Measurements from ENCODE around the gene SOX13. TPM values are rescaled to one million over a fixed set of nuclear protein-coding genes. Genes with fewer than 3 reads are reported as not detected.

SOX13 gene
- total RNA-seq, 4 donors from 2014 or later = 15.6 to 31.1 (median 16.3) TPM

DNA sequence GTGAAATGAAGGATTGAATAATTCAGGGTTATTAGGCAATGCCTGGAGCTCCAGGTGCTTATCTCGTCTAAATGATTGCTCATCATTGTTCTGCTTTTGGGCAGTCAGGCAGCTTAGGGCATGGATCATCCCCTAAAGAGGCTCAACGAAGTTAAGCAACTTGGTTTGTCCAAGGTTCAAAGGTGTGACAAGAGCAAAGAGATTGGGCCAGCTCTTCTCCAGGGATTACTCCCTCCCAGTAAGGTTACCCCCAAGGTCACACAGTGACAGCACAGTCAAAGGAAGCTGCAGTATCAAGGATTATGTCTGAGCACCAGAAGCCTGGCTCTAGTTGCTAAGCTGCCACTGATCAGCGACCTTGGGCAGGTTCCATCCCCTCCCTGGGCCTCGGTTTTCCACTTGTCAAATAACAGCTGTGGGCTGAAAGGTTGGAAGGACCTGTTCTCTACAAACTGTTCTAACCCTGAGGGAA lies 72.2 kb downstream of the SOX13 start:
- in situ Hi-C loops (cut with MboI; ENCODE audit: low sequenced_read_pairs in 4 of 4) (no loop called here), intact Hi-C loops (cut with DNase I; ENCODE audit: low total_unique reads) (no loop called here)
- TF ChIP-seq POLR2A (IDR thresholded peaks at IDR 0.05) = no peak
- Histone ChIP-seq H3K4me1 (peaks cover 0 to 1% of the 10 kb centered on the region in 2 donors), H3K4me3 (no peak overlapping the region), H3K9me3 (no peaks in the 10 kb centered on the region), H3K27ac (no peak overlapping the region), H3K36me3 (no peaks in the 10 kb centered on the region), H3K27me3 (no peaks in the 10 kb centered on the region)
- ATAC-seq (no peak), DNase-seq (no peak)

GRCh38 chr1:204146309-204146708 lies 73.4 kb downstream of the SOX13 start:
- H3K27me3 ChIP-seq = peaks cover 0 to 10% (median 7%) of the 10 kb centered on the region in 3 donors
- no peaks in the 10 kb centered on the region for H3K36me3 ChIP-seq
- in situ Hi-C loops (cut with MboI; ENCODE audit: low sequenced_read_pairs in 4 of 4) (no loop called here), intact Hi-C loops (cut with DNase I; ENCODE audit: low total_unique reads) (no loop called here)
- H3K9me3 ChIP-seq = no peaks in the 10 kb centered on the region
- H3K4me3 ChIP-seq = no peak overlapping the region
- no peak for DNase-seq
- no peak overlapping the region for H3K27ac ChIP-seq
- TF ChIP-seq POLR2A (IDR thresholded peaks at IDR 0.05) = no peak
- TF ChIP-seq CTCF (IDR thresholded peaks at IDR 0.05 in 4 of 5, conservative IDR thresholded peaks at IDR 0.05 in 1 of 5) = no peak
- peaks cover 0 to 4% of the 10 kb centered on the region in 2 donors for H3K4me1 ChIP-seq
- no peak for ATAC-seq

GRCh38 chr1:204146965-204147364 lies 74.0 kb downstream of the SOX13 start:
- TF ChIP-seq POLR2A (IDR thresholded peaks at IDR 0.05) (no peak), CTCF (IDR thresholded peaks at IDR 0.05 in 4 of 5, conservative IDR thresholded peaks at IDR 0.05 in 1 of 5) (no peak)
- H3K36me3 ChIP-seq = no peaks in the 10 kb centered on the region
- in situ Hi-C loops (cut with MboI; ENCODE audit: low sequenced_read_pairs in 4 of 4) = no loop called here

DNA sequence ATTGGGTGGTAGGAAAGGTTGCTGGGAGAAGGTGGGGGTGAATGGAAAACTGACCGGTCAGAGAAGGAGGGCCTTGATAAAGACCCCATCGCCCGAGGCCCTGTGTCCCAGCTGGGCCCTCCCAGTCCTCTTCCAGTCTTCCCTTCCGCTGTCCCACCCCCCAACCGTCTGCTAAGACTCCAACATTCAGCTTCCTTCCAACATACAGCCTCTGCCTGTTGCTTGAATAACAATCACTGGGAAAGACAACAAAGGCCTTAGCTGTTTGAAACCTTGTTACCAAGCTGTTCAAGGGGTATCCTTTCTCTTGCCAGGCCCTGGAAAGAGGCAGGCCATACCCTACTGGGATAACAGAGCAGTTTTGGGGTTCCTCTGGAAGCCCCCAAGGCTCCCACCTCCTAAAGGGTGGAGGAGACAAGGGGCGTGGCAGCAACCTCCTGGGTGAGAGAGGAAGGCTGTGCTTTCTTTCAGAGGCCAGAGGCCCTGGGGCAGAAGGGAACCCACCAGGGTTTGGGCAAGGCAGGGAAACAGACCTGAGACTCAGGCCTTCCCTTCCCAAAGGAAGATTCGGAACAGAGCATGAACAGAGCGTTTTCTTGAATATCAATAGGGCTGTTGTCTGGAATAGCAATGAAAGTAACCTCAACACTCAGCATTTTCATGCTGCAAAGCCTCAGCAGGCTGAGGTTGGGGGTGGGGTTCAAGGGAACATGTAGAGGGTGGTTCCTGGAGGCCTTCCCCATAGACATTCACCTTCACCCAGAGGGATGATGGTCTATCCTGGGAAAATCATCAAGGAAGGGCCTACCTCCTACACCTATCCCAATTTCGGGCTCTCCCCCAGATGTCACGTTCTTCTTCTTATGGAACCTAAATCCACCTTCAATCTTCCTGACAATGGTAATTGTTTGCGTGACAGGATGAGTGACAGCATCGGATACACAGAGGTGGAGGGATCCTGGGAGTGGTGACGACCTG lies 74.8 kb downstream of the SOX13 start:
- no peak for ATAC-seq
- Histone ChIP-seq H3K4me1 (peaks cover 5 to 7% of the 10 kb centered on the region in 2 donors), H3K36me3 (no peaks in the 10 kb centered on the region), H3K9me3 (no peaks in the 10 kb centered on the region), H3K27me3 (peaks cover 7 to 21% (median 13%) of the 10 kb centered on the region in 3 donors), H3K4me3 (no peak overlapping the region), H3K27ac (no peak overlapping the region)
- in situ Hi-C loops (cut with MboI; ENCODE audit: low sequenced_read_pairs in 4 of 4) (no loop called here), intact Hi-C loops (cut with DNase I; ENCODE audit: low total_unique reads) (no loop called here)
- no peak for DNase-seq
- TF ChIP-seq CTCF (IDR thresholded peaks at IDR 0.05 in 4 of 5, conservative IDR thresholded peaks at IDR 0.05 in 1 of 5) (no peak), POLR2A (IDR thresholded peaks at IDR 0.05) (no peak)

More at GRCh38 chr1:204146965-204147364, 74.0 kb downstream of the SOX13 start:
- Histone ChIP-seq H3K4me1 (peaks cover 0 to 4% of the 10 kb centered on the region in 2 donors), H3K27me3 (peaks cover 3 to 14% (median 11%) of the 10 kb centered on the region in 3 donors), H3K4me3 (no peak overlapping the region), H3K9me3 (no peaks in the 10 kb centered on the region), H3K27ac (no peak overlapping the region)
- intact Hi-C loops (cut with DNase I; ENCODE audit: low total_unique reads) = no loop called here
- DNase-seq (no peak), ATAC-seq (no peak)

GRCh38 chr1:204149107-204149506 lies 76.2 kb downstream of the SOX13 start:
- DNase-seq (no peak), ATAC-seq (no peak)
- TF ChIP-seq CTCF (IDR thresholded peaks at IDR 0.05 in 4 of 5, conservative IDR thresholded peaks at IDR 0.05 in 1 of 5) (no peak), POLR2A (IDR thresholded peaks at IDR 0.05) (no peak)
- in situ Hi-C loops (cut with MboI; ENCODE audit: low sequenced_read_pairs in 4 of 4) (no loop called here), intact Hi-C loops (cut with DNase I; ENCODE audit: low total_unique reads) (no loop called here)
- peaks cover 7 to 28% (median 20%) of the 10 kb centered on the region in 3 donors for H3K27me3 ChIP-seq
- H3K4me1 ChIP-seq = peaks cover 5 to 7% of the 10 kb centered on the region in 2 donors
- H3K9me3 ChIP-seq = no peaks in the 10 kb centered on the region
- H3K36me3 ChIP-seq = no peaks in the 10 kb centered on the region
- H3K27ac ChIP-seq = no peak overlapping the region
- H3K4me3 ChIP-seq = no peak overlapping the region

Data from gastrocnemius medialis (tissue), 4 donors.